Activated gamma-delta T cell treated with anti-CD3 and anti-CD28 coated beads, Interleukin-2, amount 50 U/mL, for 16 hours (primary cell): ENCODE data around the gene SLC29A1.
A peak's percentile ranks its signal among the peaks of the same experiment; 100 is the strongest.
"Not testable (repeated sequence)": the region's sequence is repeated elsewhere in the genome, so short reads cannot be mapped to it uniquely, and the experiment has no call there.

Experiments
- DNase-seq: peaks from one replicate; pipeline ENCODE4 v3.0.0-alpha.2; 2020; ENCODE audit warnings: low read depth

SLC29A1 gene

DNA sequence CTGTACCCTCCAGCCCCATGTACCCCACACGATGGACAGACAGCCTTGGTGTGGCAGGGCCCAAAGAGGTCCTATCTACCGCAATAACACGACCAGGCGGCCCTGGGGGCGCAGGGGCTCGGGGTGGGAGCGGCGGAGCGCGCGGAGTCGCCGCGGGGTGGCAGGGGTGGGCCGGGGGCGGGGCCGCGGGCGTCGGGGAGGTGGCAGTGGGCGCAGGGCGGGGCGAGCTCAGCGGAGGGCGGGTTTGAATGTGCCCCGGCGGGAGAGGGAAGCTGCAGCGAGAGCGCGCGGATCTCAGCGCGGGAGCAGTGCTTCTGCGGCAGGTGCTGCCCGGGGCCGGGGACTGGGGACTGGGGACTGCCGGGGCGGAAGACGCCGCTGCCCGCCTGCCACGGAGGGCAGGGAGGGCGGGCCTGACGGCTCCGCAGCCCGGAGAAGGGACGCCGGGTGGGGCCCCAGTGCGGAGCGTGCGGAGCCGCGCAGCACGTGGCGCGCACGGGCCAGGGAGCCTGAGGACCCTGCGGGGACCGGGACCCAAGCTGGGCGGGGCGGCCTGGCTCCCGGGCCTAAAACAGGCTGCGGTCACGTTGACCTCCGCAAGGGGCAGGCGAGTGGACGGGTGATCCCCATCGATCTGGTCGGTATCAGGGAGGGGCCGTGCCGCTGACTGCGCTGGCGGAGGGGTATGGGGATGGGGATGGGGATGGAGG, at the start of gene SLC29A1:
TSS of gene SLC29A1 (plus strand) at position 277 of the 710 bp plus-strand sequence. CDS start 3,719 bp downstream, outside the sequence.
- DNase-seq: peak; percentile 71

- no peak for DNase-seq
Measured at GRCh38 chr6:44176130-44176761, 47.1 kb upstream of the SLC29A1 start.

GRCh38 chr6:44176762-44177509, 46.5 kb upstream of the SLC29A1 start:
- peak; percentile 17 for DNase-seq

- DNase-seq: no peak
Measured at GRCh38 chr6:44177691-44178423, 45.5 kb upstream of the SLC29A1 start.

DNA sequence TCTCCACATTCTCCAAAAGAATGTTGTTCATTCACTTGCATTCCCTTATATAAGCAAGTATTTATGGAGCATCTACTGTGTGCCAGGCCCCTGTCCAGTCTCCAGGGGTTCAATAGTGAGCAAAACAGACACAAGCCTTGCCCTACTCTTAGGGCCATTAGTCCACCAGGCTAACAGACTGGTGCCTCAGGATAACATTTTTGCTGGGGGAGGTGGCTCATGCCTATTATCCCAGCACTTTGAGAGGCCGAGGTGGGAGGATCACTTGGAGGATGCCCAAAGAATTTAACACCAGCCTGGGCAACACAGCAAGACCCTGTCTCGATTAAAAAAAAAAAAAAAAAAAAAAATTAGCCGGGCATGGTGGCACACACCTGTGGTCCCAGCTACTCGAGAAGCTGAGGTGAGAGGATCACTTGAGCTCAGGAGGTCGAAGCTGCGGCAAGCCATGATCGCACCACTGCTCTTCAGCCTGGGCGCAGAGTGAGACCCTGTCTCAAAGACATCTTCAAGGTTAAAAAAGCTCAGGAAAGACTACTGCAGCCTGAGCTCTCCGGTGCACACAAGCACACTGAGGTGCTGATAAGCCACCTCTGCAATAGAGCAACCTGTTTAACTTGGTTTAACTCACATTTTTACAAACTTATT, 44.8 kb upstream of the SLC29A1 start:
- DNase-seq: no peak

GRCh38 chr6:44179072-44179536, 44.3 kb upstream of the SLC29A1 start:
- no peak for DNase-seq

DNA sequence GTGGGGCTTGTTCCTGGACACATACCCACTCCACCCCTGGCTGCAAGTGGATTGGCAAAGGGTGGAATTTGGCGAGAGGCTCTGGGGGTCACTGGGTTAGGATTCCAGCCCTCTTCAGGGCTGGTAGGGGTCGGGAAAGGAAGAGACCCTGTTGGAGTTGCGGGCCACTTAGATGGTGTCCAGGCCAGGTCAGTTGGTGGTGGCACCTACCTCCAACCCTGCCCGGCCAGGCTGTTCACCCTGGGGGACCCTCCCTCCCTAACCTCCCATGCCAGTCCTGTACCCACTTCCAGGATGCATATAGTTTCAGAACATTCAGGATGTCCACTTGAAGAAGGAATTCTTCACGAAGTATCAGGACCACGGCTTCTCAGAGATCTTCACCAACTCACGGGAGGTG, 43.7 kb upstream of the SLC29A1 start:
- DNase-seq: no peak

DNA sequence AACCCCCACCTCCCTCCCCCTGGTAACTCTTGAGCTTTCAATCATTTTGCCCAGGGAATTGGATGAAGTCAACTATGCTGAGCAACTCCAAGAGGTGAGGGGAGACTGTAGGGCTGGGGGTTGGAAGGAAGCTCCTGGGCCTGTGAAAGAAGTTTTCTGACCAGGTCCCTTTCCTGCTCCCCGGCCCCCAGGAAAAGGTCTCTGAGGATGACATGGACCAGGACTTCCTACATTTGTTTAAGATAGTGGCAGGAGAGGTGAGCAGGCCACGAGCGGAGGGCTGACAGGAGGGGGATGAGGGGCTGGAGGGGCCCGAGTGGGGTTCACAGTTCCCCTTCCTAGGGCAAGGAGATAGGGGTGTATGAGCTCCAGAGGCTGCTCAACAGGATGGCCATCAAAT, 43.0 kb upstream of the SLC29A1 start:
- no peak for DNase-seq

DNA sequence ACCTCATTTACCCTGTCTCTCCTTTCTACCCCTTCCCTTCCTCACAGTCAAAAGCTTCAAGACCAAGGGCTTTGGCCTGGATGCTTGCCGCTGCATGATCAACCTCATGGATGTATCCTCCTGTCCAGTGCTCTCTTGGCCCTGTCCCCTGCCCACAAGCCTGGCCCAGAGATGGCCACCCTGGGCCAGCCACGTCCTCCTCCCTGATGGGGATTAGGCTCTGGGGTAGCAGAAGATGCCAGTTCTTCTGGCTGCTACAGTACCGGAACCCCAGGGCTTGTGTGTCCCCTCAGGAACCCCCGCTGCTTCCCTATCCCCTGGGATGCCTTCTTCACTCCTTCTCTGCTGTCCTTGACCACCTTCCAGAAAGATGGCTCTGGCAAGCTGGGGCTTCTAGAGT, 42.5 kb upstream of the SLC29A1 start:
- no peak for DNase-seq

DNA sequence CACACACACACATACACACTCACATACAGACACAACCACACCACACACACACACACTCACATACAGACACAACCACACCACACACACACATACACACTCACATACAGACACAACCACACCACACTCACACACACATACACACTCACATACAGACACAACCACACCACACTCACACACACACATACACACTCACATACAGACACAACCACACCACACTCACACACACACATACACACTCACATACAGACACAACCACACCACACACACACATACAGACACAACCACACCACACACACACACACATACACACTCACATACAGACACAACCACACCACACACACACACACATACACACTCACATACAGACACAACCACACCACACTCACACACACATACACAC, 41.6 kb upstream of the SLC29A1 start:
- not testable (repeated sequence) for DNase-seq

GRCh38 chr6:44182911-44183390, 40.4 kb upstream of the SLC29A1 start:
- no peak for DNase-seq

DNA sequence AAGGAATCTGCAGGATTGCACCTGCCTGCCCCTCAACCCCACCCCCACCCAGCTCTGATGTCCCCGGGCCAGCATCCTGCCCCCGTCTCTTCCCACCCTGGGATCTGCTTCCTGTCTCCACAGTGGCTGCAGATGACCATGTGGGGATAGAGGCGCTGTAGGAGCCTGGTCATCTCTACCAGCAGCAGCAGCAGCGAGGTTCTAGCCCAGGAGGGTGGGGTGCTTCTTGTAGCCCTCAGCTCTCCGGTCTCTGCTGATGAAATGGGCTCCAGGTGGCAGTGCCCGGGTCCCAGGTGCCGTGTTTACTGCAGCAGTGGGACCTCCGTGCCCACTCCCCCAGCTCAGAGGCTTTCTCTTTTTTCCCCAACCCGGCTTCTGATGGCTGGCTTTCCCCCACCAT, 39.6 kb upstream of the SLC29A1 start:
- DNase-seq: no peak

GRCh38 chr6:44185356-44185755, 38.0 kb upstream of the SLC29A1 start:
- not testable (repeated sequence) for DNase-seq

- DNase-seq: no peak
Measured at GRCh38 chr6:44185953-44186634, 37.3 kb upstream of the SLC29A1 start.

DNA sequence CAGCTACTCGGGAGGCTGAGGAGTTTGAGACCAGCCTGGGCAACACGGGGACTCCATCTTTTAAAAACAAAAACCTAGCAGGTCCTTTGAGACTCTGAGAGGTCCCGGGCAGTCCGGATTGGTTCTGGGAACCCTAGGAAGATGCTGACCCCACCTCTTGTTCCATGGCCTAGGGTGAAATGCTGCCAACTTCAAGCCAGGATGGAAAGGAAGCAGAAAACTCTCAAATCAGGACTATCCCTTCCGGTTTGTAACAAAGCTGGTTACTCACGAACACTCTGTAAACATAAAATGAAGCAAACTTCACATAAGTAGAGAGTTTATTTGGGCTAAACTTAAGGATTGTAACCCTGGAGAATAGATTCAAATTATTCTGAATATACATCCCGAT, 36.8 kb upstream of the SLC29A1 start:
- DNase-seq: no peak

- DNase-seq: no peak
Measured at GRCh38 chr6:44188819-44189218, 34.6 kb upstream of the SLC29A1 start.

GRCh38 chr6:44189257-44189656, 34.1 kb upstream of the SLC29A1 start:
- no peak for DNase-seq

DNA sequence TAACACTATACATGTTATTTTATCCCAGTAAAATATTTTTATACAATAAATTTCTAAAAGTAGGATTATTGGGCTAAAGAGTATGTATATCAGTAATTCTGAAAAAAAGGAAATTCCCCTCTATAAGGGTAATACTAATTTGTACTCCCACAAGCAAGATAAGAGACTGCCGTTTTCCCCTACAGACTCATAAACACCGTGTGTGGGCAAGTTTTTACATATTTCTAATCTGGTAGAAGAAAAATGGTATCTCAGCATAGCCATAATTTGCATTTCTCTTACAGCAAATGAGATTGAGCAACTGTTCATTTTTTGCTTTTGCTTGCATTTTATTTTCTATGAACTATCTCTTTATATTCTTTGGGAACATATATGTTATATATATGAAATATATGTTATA, 32.7 kb upstream of the SLC29A1 start:
- no peak for DNase-seq

- no peak for DNase-seq
Measured at GRCh38 chr6:44192428-44193041, 30.9 kb upstream of the SLC29A1 start.

- no peak for DNase-seq
Measured at GRCh38 chr6:44193307-44193910, 30.0 kb upstream of the SLC29A1 start.
